Endothelial cell (in vitro differentiated cells): ENCODE results near the gene ANKRD28. TPM values are rescaled to one million over a fixed set of nuclear protein-coding genes. Genes with fewer than 3 reads are reported as not detected.
"Not testable (repeated sequence)": the region's sequence is repeated elsewhere in the genome, so short reads cannot be mapped to it uniquely, and the experiment has no call there.

Source experiments
- DNase-seq: peaks from one replicate; pipeline ENCODE4 v3.0.0; 2021; ENCODE audit warnings: low spot score
- H3K27ac Mint-ChIP-seq: one replicate; pipeline ENCODE4 v1.8.0; 2021; ENCODE audit warnings: mixed read lengths, inconsistent platforms; ENCODE audit not compliant: unreplicated experiment
- H3K27me3 Mint-ChIP-seq: one replicate; pipeline ENCODE4 v1.8.0; 2021; ENCODE audit warnings: mild to moderate bottlenecking, moderate library complexity, mixed read lengths, inconsistent platforms; ENCODE audit not compliant: unreplicated experiment
- H3K36me3 Mint-ChIP-seq: one replicate; pipeline ENCODE4 v1.8.0; 2021; ENCODE audit warnings: mild to moderate bottlenecking, low read depth, mixed read lengths, inconsistent platforms; ENCODE audit not compliant: unreplicated experiment
- H3K4me1 Mint-ChIP-seq: one replicate; pipeline ENCODE4 v1.8.0; 2021; ENCODE audit warnings: mild to moderate bottlenecking, mixed read lengths, inconsistent platforms; ENCODE audit not compliant: unreplicated experiment
- H3K4me3 Mint-ChIP-seq: one replicate; pipeline ENCODE4 v1.8.0; 2021; ENCODE audit warnings: mild to moderate bottlenecking, mixed read lengths, inconsistent platforms; ENCODE audit not compliant: unreplicated experiment
- H3K9me3 Mint-ChIP-seq: one replicate; pipeline ENCODE4 v1.8.0; 2021; ENCODE audit warnings: mixed read lengths, inconsistent platforms; ENCODE audit not compliant: unreplicated experiment
- CTCF ChIP-seq: fragments of 200-600 bp; sonication (generic); IDR thresholded peaks from one replicate; pipeline ENCODE4 v1.5.0; 2021; ENCODE audit warnings: antibody characterized with exemption; ENCODE audit not compliant: unreplicated experiment
- total RNA-seq: library from RNA; stranded (reverse); fragmentation: NEBNext Ultra II Directional; extraction: Animal tissue kit (Norgen Biotek cat#: 25700); gene quantifications from one replicate; pipeline ENCODE4 v1.2.1, GENCODE V29; 2021; ENCODE audit not compliant: unreplicated experiment

ANKRD28 gene
- total RNA-seq, 1 donor from 2014 or later, result 22.6 TPM

DNA sequence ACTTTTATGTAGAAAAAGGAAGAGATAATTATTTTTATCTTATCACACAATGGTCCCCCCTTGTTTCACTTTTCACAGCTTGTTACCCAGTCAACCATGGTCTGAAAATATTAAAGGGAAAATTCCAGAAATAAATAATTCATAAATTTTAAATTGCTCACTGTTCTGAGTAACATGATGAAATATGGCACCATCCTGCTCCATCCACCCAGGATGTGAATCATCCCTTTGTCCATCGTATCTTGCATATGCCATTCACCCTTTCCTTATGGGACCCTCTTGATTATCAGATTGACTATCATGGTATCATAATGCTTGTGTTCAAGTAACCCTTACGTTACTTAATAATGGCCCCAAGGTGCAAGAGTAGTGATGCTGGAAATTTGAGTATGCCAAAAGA lies 43.7 kb downstream of the ANKRD28 start:
- Mint-ChIP-seq H3K9me3 (no peaks in the 10 kb centered on the region), H3K27ac (no peak overlapping the region)

DNA sequence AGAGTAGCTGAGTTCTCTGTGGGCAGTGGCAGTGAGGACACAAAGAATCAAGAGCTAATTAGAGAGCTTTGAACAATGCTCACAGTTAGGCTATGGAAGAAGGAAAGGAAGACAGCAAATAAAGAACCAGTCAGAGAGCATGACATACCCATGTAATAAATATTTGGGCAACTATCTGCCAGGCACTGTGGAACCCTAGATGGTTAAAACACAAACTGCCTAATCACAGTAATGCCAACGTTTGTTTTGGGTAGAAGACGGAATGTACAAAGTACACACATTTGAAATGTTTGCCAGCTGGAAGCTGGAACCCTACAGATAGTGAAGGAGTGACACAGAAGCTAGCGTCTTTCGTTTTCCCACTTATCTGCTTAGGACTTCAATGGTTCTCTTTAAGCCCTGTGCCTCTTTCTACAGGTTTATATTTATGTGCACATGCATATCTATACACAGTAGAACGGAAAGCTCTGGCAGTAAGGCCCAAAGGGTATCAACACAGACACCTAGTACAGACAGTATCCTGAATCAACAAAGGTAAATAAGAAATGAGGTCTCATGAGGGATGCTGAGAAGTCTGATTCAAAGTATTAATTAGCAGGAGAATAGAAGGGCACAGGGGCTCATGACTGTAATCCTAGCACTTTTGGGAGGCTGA lies 44.6 kb downstream of the ANKRD28 start:
- Mint-ChIP-seq H3K4me3 (no peak overlapping the region), H3K27me3 (no peaks in the 10 kb centered on the region), H3K4me1 (no peaks in the 10 kb centered on the region), H3K27ac (no peak overlapping the region), H3K36me3 (peaks cover 5% of the 10 kb centered on the region), H3K9me3 (no peaks in the 10 kb centered on the region)
- DNase-seq, result no peak
- TF ChIP-seq CTCF, result no peak

More for the DNA sequence above, 43.7 kb downstream of the ANKRD28 start:
- no peaks in the 10 kb centered on the region for H3K27me3 Mint-ChIP-seq
- peaks cover 5% of the 10 kb centered on the region for H3K36me3 Mint-ChIP-seq
- no peaks in the 10 kb centered on the region for H3K4me1 Mint-ChIP-seq
- H3K4me3 Mint-ChIP-seq, result no peak overlapping the region
- TF ChIP-seq CTCF, result no peak
- DNase-seq, result no peak

- peaks cover 5% of the 10 kb centered on the region for H3K36me3 Mint-ChIP-seq
- peaks cover 1% of the 10 kb centered on the region for H3K27me3 Mint-ChIP-seq
- no peak for TF ChIP-seq CTCF
- DNase-seq, result no peak
- no peaks in the 10 kb centered on the region for H3K4me1 Mint-ChIP-seq
- H3K27ac Mint-ChIP-seq, result no peak overlapping the region
- no peak overlapping the region for H3K4me3 Mint-ChIP-seq
- H3K9me3 Mint-ChIP-seq, result no peaks in the 10 kb centered on the region
Observed at GRCh38 chr3:15750879-15751278, 46.9 kb downstream of the ANKRD28 start.

- Mint-ChIP-seq H3K4me1 (no peaks in the 10 kb centered on the region), H3K27me3 (peaks cover 1% of the 10 kb centered on the region), H3K27ac (no peak overlapping the region), H3K9me3 (no peaks in the 10 kb centered on the region), H3K4me3 (no peak overlapping the region), H3K36me3 (peaks cover 8% of the 10 kb centered on the region)
- no peak for DNase-seq
- TF ChIP-seq CTCF, result no peak
Observed at GRCh38 chr3:15750143-15750542, 47.6 kb downstream of the ANKRD28 start.

- Mint-ChIP-seq H3K9me3 (peaks cover 14% of the 10 kb centered on the region), H3K36me3 (peaks cover 23% of the 10 kb centered on the region)
- H3K27ac Mint-ChIP-seq, H3K27me3 Mint-ChIP-seq, H3K4me3 Mint-ChIP-seq, H3K4me1 Mint-ChIP-seq, DNase-seq: not testable (repeated sequence)
Observed at GRCh38 chr3:15745896-15746295, 51.9 kb downstream of the ANKRD28 start.
